Measurements from ENCODE around the gene SKAP2.

SKAP2 gene

GRCh38 chr7:26631601-26632000 is 232.8 kb downstream of the SKAP2 start:
- no peak overlapping the region for H3K4ac ChIP-seq (ENCODE audit: low read depth, low read length)
- WGBS (ENCODE audit: extremely low coverage, insufficient coverage, low lambda C conversion rate) = no CpG with 5 or more reads among the region's 6 CpGs

GRCh38 chr7:26630941-26631580 is 233.3 kb downstream of the SKAP2 start:
- Histone ChIP-seq H2BK15ac (replicated peaks; ENCODE audit: low read depth) (no peak overlapping the region), H3K79me1 (ENCODE audit: low read length) (no peaks in the 10 kb centered on the region), H3K23ac (ENCODE audit: low read length) (no peak overlapping the region), H4K5ac (ENCODE audit: low read length) (no peak overlapping the region), H3K27me3 (ENCODE audit: insufficient read depth, low read length, poor library complexity) (no peaks in the 10 kb centered on the region), H3K36me3 (ENCODE audit: control insufficient read depth, insufficient read depth, low read length) (no peaks in the 10 kb centered on the region), H3K4me2 (ENCODE audit: low read length) (no peak overlapping the region), H4K8ac (ENCODE audit: low read depth, low read length) (no peak overlapping the region), H3K4ac (ENCODE audit: low read depth, low read length) (no peak overlapping the region), H3K18ac (ENCODE audit: low read length) (no peak overlapping the region), H3K9ac (ENCODE audit: low read length) (no peak overlapping the region), H3K56ac (ENCODE audit: low read length) (no peak overlapping the region), H3K27ac (ENCODE audit: low read depth, low read length) (no peak overlapping the region), H3K4me1 (ENCODE audit: control insufficient read depth, low read depth, low read length) (no peaks in the 10 kb centered on the region), H3K79me2 (ENCODE audit: control insufficient read depth, insufficient read depth, low read length) (no peaks in the 10 kb centered on the region), H2BK5ac (ENCODE audit: low read length) (no peak overlapping the region), H2BK120ac (ENCODE audit: low read depth, low read length) (no peak overlapping the region), H3K4me3 (ENCODE audit: low read length) (no peak overlapping the region), H2AK5ac (ENCODE audit: low read length) (no peak overlapping the region)
- DNase-seq = no peak
- WGBS (ENCODE audit: extremely low coverage, insufficient coverage, low lambda C conversion rate) = no CpG with 5 or more reads among the region's 14 CpGs

More at GRCh38 chr7:26631601-26632000, 232.8 kb downstream of the SKAP2 start:
- H3K36me3 ChIP-seq (ENCODE audit: control insufficient read depth, insufficient read depth, low read length) = no peaks in the 10 kb centered on the region
- H3K4me2 ChIP-seq (ENCODE audit: low read length) = no peak overlapping the region
- no peak overlapping the region for H4K8ac ChIP-seq (ENCODE audit: low read depth, low read length)
- H3K18ac ChIP-seq (ENCODE audit: low read length) = no peak overlapping the region
- no peak overlapping the region for H2BK15ac ChIP-seq (replicated peaks; ENCODE audit: low read depth)
- H3K9ac ChIP-seq (ENCODE audit: low read length) = no peak overlapping the region
- H3K4me1 ChIP-seq (ENCODE audit: control insufficient read depth, low read depth, low read length) = no peaks in the 10 kb centered on the region
- no peak overlapping the region for H2AK5ac ChIP-seq (ENCODE audit: low read length)
- H3K27me3 ChIP-seq (ENCODE audit: insufficient read depth, low read length, poor library complexity) = no peaks in the 10 kb centered on the region
- H4K5ac ChIP-seq (ENCODE audit: low read length) = no peak overlapping the region
- H3K79me2 ChIP-seq (ENCODE audit: control insufficient read depth, insufficient read depth, low read length) = no peaks in the 10 kb centered on the region
- no peak overlapping the region for H2BK120ac ChIP-seq (ENCODE audit: low read depth, low read length)
- DNase-seq = no peak
- no peak overlapping the region for H3K56ac ChIP-seq (ENCODE audit: low read length)
- H3K79me1 ChIP-seq (ENCODE audit: low read length) = no peaks in the 10 kb centered on the region
- H3K23ac ChIP-seq (ENCODE audit: low read length) = no peak overlapping the region
- no peak overlapping the region for H3K4me3 ChIP-seq (ENCODE audit: low read length)
- H2BK5ac ChIP-seq (ENCODE audit: low read length) = no peak overlapping the region
- H3K27ac ChIP-seq (ENCODE audit: low read depth, low read length) = no peak overlapping the region

GRCh38 chr7:26630361-26630760 is 234.0 kb downstream of the SKAP2 start:
- no peak overlapping the region for H3K27ac ChIP-seq (ENCODE audit: low read depth, low read length)
- H3K36me3 ChIP-seq (ENCODE audit: control insufficient read depth, insufficient read depth, low read length) = no peaks in the 10 kb centered on the region
- H3K4me2 ChIP-seq (ENCODE audit: low read length) = no peak overlapping the region
- no peak overlapping the region for H2BK120ac ChIP-seq (ENCODE audit: low read depth, low read length)
- no peak overlapping the region for H3K4me3 ChIP-seq (ENCODE audit: low read length)
- H4K5ac ChIP-seq (ENCODE audit: low read length) = no peak overlapping the region
- H3K9ac ChIP-seq (ENCODE audit: low read length) = no peak overlapping the region
- no peaks in the 10 kb centered on the region for H3K79me2 ChIP-seq (ENCODE audit: control insufficient read depth, insufficient read depth, low read length)
- no peaks in the 10 kb centered on the region for H3K79me1 ChIP-seq (ENCODE audit: low read length)
- no peak overlapping the region for H2BK5ac ChIP-seq (ENCODE audit: low read length)
- H3K56ac ChIP-seq (ENCODE audit: low read length) = no peak overlapping the region
- no peak overlapping the region for H4K8ac ChIP-seq (ENCODE audit: low read depth, low read length)
- H3K4ac ChIP-seq (ENCODE audit: low read depth, low read length) = no peak overlapping the region
- no peaks in the 10 kb centered on the region for H3K4me1 ChIP-seq (ENCODE audit: control insufficient read depth, low read depth, low read length)
- H2BK15ac ChIP-seq (replicated peaks; ENCODE audit: low read depth) = no peak overlapping the region
- no peak overlapping the region for H3K18ac ChIP-seq (ENCODE audit: low read length)
- WGBS (ENCODE audit: extremely low coverage, insufficient coverage, low lambda C conversion rate) = no CpG with 5 or more reads among the region's 4 CpGs
- H3K23ac ChIP-seq (ENCODE audit: low read length) = no peak overlapping the region
- H2AK5ac ChIP-seq (ENCODE audit: low read length) = no peak overlapping the region
- H3K27me3 ChIP-seq (ENCODE audit: insufficient read depth, low read length, poor library complexity) = no peaks in the 10 kb centered on the region
- DNase-seq = no peak

GRCh38 chr7:26629696-26630095 is 234.7 kb downstream of the SKAP2 start:
- no peak overlapping the region for H4K8ac ChIP-seq (ENCODE audit: low read depth, low read length)
- H3K36me3 ChIP-seq (ENCODE audit: control insufficient read depth, insufficient read depth, low read length) = no peaks in the 10 kb centered on the region
- no peak overlapping the region for H3K9ac ChIP-seq (ENCODE audit: low read length)
- H3K27ac ChIP-seq (ENCODE audit: low read depth, low read length) = no peak overlapping the region
- DNase-seq = no peak
- no peak overlapping the region for H3K4ac ChIP-seq (ENCODE audit: low read depth, low read length)
- H3K27me3 ChIP-seq (ENCODE audit: insufficient read depth, low read length, poor library complexity) = no peaks in the 10 kb centered on the region
- H3K4me3 ChIP-seq (ENCODE audit: low read length) = no peak overlapping the region
- H3K4me2 ChIP-seq (ENCODE audit: low read length) = no peak overlapping the region
- no peak overlapping the region for H2BK5ac ChIP-seq (ENCODE audit: low read length)
- no peak overlapping the region for H3K18ac ChIP-seq (ENCODE audit: low read length)
- WGBS (ENCODE audit: extremely low coverage, insufficient coverage, low lambda C conversion rate) = no CpG with 5 or more reads among the region's 3 CpGs
- no peak overlapping the region for H3K23ac ChIP-seq (ENCODE audit: low read length)
- H3K79me2 ChIP-seq (ENCODE audit: control insufficient read depth, insufficient read depth, low read length) = no peaks in the 10 kb centered on the region
- no peak overlapping the region for H4K5ac ChIP-seq (ENCODE audit: low read length)
- no peak overlapping the region for H2BK120ac ChIP-seq (ENCODE audit: low read depth, low read length)
- no peaks in the 10 kb centered on the region for H3K79me1 ChIP-seq (ENCODE audit: low read length)
- H2BK15ac ChIP-seq (replicated peaks; ENCODE audit: low read depth) = no peak overlapping the region
- H3K56ac ChIP-seq (ENCODE audit: low read length) = no peak overlapping the region
- H2AK5ac ChIP-seq (ENCODE audit: low read length) = no peak overlapping the region
- no peaks in the 10 kb centered on the region for H3K4me1 ChIP-seq (ENCODE audit: control insufficient read depth, low read depth, low read length)

- Histone ChIP-seq H4K8ac (ENCODE audit: low read depth, low read length) (no peak overlapping the region), H3K23ac (ENCODE audit: low read length) (no peak overlapping the region), H2BK120ac (ENCODE audit: low read depth, low read length) (no peak overlapping the region), H3K56ac (ENCODE audit: low read length) (no peak overlapping the region), H3K4me2 (ENCODE audit: low read length) (no peak overlapping the region), H3K79me2 (ENCODE audit: control insufficient read depth, insufficient read depth, low read length) (no peaks in the 10 kb centered on the region), H3K9ac (ENCODE audit: low read length) (no peak overlapping the region), H2AK5ac (ENCODE audit: low read length) (no peak overlapping the region), H3K4me3 (ENCODE audit: low read length) (no peak overlapping the region), H3K4ac (ENCODE audit: low read depth, low read length) (no peak overlapping the region), H3K79me1 (ENCODE audit: low read length) (no peaks in the 10 kb centered on the region), H3K18ac (ENCODE audit: low read length) (no peak overlapping the region), H2BK15ac (replicated peaks; ENCODE audit: low read depth) (no peak overlapping the region), H4K5ac (ENCODE audit: low read length) (no peak overlapping the region), H3K27me3 (ENCODE audit: insufficient read depth, low read length, poor library complexity) (no peaks in the 10 kb centered on the region), H3K27ac (ENCODE audit: low read depth, low read length) (no peak overlapping the region), H3K36me3 (ENCODE audit: control insufficient read depth, insufficient read depth, low read length) (no peaks in the 10 kb centered on the region), H2BK5ac (ENCODE audit: low read length) (no peak overlapping the region), H3K4me1 (ENCODE audit: control insufficient read depth, low read depth, low read length) (no peaks in the 10 kb centered on the region)
- DNase-seq = no peak
- no CpG with 5 or more reads among the region's 11 CpGs for WGBS (ENCODE audit: extremely low coverage, insufficient coverage, low lambda C conversion rate)
Observed at GRCh38 chr7:26627891-26628341, 236.5 kb downstream of the SKAP2 start.

GRCh38 chr7:26627221-26627620 is 237.2 kb downstream of the SKAP2 start:
- Histone ChIP-seq H2AK5ac (ENCODE audit: low read length) (no peak overlapping the region), H3K79me2 (ENCODE audit: control insufficient read depth, insufficient read depth, low read length) (no peaks in the 10 kb centered on the region), H2BK15ac (replicated peaks; ENCODE audit: low read depth) (no peak overlapping the region), H3K18ac (ENCODE audit: low read length) (no peak overlapping the region), H4K8ac (ENCODE audit: low read depth, low read length) (no peak overlapping the region), H3K79me1 (ENCODE audit: low read length) (no peaks in the 10 kb centered on the region), H2BK5ac (ENCODE audit: low read length) (no peak overlapping the region), H3K4me2 (ENCODE audit: low read length) (no peak overlapping the region), H3K56ac (ENCODE audit: low read length) (no peak overlapping the region), H4K5ac (ENCODE audit: low read length) (no peak overlapping the region), H2BK120ac (ENCODE audit: low read depth, low read length) (no peak overlapping the region), H3K23ac (ENCODE audit: low read length) (no peak overlapping the region), H3K36me3 (ENCODE audit: control insufficient read depth, insufficient read depth, low read length) (no peaks in the 10 kb centered on the region), H3K27ac (ENCODE audit: low read depth, low read length) (no peak overlapping the region), H3K27me3 (ENCODE audit: insufficient read depth, low read length, poor library complexity) (no peaks in the 10 kb centered on the region), H3K4me3 (ENCODE audit: low read length) (no peak overlapping the region), H3K9ac (ENCODE audit: low read length) (no peak overlapping the region), H3K4me1 (ENCODE audit: control insufficient read depth, low read depth, low read length) (no peaks in the 10 kb centered on the region), H3K4ac (ENCODE audit: low read depth, low read length) (no peak overlapping the region)
- DNase-seq = no peak
- WGBS (ENCODE audit: extremely low coverage, insufficient coverage, low lambda C conversion rate) = no CpG with 5 or more reads among the region's 10 CpGs

All from mesendoderm (in vitro differentiated cells).